Stimulated activated naive CD8-positive, alpha-beta T cell treated with anti-CD3 and anti-CD28 coated beads, Interleukin-15, Interleukin-2, amounts not matched to agents 100 ng/mL and 50 ng/mL, for 24 hours (primary cell): ENCODE measurements around the gene CGB5.
A peak's percentile ranks its signal among the peaks of the same experiment; 100 is the strongest.

Experiments used
- H3K27ac Mint-ChIP-seq: one replicate; pipeline ENCODE4 v1.8.0; 2021; ENCODE audit warnings: mild to moderate bottlenecking, mixed read lengths
- H3K27me3 Mint-ChIP-seq: one replicate; pipeline ENCODE4 v1.8.0; 2021; ENCODE audit warnings: mixed read lengths
- H3K36me3 Mint-ChIP-seq: one replicate; pipeline ENCODE4 v1.8.0; 2021; ENCODE audit warnings: low read depth, mixed read lengths
- H3K4me1 Mint-ChIP-seq: one replicate; pipeline ENCODE4 v1.8.0; 2021; ENCODE audit warnings: low read depth, mixed read lengths
- H3K4me3 Mint-ChIP-seq: one replicate; pipeline ENCODE4 v1.8.0; 2021; ENCODE audit warnings: mild to moderate bottlenecking, mixed read lengths
- H3K9me3 Mint-ChIP-seq: one replicate; pipeline ENCODE4 v1.8.0; 2021; ENCODE audit warnings: mixed read lengths

The CGB5 gene

DNA sequence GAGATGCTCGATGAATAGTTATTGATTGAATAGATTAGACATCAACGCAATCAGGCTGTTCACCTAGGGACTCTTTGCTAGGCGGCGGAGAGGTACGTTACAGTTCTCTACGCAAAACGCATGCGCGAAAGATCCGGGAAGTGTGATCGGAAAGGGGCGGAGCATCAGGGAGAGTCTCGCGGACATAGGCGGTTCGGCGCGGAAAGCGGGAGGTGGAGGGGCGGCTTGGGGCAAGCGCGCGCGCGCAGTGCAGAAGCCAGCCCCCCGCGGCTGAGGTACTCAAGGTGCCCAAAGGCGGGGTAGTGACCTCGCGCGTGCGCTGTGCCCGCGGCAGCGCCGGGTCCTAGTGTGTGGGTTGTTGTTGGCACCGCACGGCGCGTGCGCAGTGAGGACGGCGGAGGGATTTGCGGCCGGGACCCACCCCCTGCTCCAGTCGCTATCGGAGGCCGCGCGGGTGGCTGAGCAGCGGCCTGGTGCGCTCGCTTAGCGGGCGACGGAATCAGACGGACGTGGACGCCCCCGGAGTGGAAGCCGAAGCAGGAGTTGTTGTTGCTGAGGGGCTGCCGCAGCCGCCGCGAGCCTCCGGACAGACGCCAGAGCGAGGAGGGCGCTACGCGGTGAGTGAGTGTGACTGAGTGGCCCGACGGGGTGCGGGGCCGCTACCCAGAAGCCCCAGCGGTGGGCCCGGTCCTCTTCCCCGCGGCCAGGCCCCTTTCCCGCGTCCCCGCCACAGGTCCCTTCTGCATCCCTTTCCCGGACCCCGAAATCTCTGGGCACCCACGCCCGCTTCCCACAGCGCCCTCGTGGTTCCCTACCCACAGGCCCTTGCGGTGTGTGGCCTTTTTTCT is 41.6 kb downstream of the CGB5 start, which contains the start of gene SNRNP70:
Gene SNRNP70, plus strand, starts transcription at position 432 of the 848 bp plus-strand sequence. CDS start 964 bp downstream, outside the sequence.
- H3K4me3 Mint-ChIP-seq, result peak within 1 kb of the TSS; percentile 95
- no peaks in the 10 kb centered on the region for H3K9me3 Mint-ChIP-seq
- peaks cover 44% of the 10 kb centered on the region for H3K4me1 Mint-ChIP-seq
- H3K36me3 Mint-ChIP-seq, result peaks cover 35% of the 10 kb centered on the region
- no peaks in the 10 kb centered on the region for H3K27me3 Mint-ChIP-seq
- peak within 1 kb of the TSS; percentile 94 for H3K27ac Mint-ChIP-seq

DNA sequence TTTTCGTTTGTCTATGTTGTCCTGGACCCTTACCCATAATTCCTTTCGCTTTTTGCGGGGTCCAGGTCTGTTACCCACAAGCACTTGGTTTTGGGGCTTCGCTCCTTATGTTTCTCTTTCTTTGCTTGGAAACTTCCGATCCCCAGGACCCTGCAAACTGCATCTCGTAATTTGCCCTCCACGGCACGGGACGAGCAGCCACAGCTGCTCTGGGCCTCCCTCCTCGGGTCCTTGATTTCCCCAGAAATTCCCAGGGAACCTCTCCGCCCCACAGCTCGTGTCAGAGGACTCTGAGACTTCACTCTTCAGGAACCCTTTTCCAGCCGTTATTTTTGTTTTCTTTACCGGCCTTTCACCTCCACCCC is 42.2 kb downstream of the CGB5 start:
- peak overlapping the region; percentile 95 for H3K4me3 Mint-ChIP-seq
- peak overlapping the region; percentile 94 for H3K27ac Mint-ChIP-seq
- H3K27me3 Mint-ChIP-seq, result no peaks in the 10 kb centered on the region
- peaks cover 41% of the 10 kb centered on the region for H3K36me3 Mint-ChIP-seq
- peaks cover 50% of the 10 kb centered on the region for H3K4me1 Mint-ChIP-seq
- H3K9me3 Mint-ChIP-seq, result no peaks in the 10 kb centered on the region

DNA sequence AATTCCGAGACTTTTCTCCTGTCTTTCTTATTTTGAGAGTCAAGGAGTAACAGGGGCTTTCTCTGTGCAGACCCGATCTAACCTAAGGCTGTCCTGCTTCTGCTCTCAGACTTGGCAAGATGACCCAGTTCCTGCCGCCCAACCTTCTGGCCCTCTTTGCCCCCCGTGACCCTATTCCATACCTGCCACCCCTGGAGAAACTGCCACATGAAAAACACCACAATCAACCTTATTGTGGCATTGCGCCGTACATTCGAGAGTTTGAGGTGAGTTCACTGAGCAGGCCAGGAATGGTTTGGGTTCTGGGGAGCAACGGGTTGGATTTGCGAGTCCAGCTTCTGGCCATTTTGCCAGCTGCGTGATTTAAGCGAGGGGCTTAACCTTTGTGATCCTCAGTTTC is 42.6 kb downstream of the CGB5 start:
- Mint-ChIP-seq H3K27ac (peak overlapping the region; percentile 94), H3K36me3 (peaks cover 44% of the 10 kb centered on the region), H3K4me3 (peak overlapping the region; percentile 95), H3K9me3 (no peaks in the 10 kb centered on the region), H3K4me1 (peaks cover 53% of the 10 kb centered on the region), H3K27me3 (no peaks in the 10 kb centered on the region)

DNA sequence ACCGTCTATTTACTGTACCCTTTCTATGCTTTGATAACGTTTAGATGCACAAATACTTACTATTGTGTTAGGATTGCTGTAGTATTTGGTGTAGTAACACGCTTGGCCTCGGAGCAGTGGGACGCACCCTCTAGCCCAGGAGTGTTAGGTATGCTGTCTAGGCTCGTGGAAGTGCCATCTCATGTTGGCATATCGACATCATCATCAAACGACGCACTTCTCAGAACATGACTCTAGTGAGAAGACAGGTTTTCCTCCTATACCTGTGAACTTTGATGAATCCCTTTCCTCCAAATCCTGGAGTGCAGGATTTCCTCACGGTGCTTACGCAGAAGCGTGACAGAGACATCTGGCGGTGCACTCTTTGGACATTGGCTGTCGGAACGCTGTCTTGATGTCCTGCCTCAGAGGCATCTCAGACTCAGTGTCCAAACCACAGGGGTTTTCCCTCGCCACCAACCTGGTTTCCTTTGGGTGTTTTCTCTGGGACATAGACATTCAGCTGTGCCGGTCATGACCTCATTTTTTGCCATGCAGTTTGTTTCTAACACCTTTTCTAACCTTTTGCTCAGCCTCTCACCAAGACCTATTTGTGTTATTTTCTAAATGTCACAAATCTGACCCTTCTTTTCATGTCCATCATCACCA is 47.9 kb downstream of the CGB5 start:
- no peak overlapping the region for H3K4me3 Mint-ChIP-seq
- peaks cover 44% of the 10 kb centered on the region for H3K4me1 Mint-ChIP-seq
- H3K9me3 Mint-ChIP-seq, result no peaks in the 10 kb centered on the region
- peak overlapping the region; percentile 59 for H3K27ac Mint-ChIP-seq
- no peaks in the 10 kb centered on the region for H3K27me3 Mint-ChIP-seq
- H3K36me3 Mint-ChIP-seq, result peaks cover 66% of the 10 kb centered on the region

DNA sequence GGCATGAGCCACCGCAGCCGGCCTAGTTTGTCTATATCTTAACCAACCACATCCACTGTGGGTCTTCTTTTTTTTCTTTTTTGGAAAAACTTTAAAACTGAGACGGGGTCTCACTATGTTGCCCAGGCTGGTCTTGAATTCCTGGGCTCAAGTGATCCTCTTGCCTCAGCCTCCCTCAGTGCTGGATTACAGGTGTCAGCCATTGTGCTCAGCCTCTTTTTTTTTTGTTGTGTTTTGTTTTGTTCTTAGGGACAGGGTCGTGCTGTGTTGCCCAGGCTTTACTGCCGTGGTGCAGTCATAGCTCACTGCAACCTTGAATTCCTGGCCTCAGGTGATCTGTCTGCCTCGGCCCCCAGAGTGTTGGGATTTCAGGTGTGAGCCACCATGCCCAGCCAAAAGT is 49.0 kb downstream of the CGB5 start:
- no peak overlapping the region for H3K27ac Mint-ChIP-seq
- H3K4me1 Mint-ChIP-seq, result peaks cover 32% of the 10 kb centered on the region
- H3K27me3 Mint-ChIP-seq, result no peaks in the 10 kb centered on the region
- no peaks in the 10 kb centered on the region for H3K9me3 Mint-ChIP-seq
- peaks cover 65% of the 10 kb centered on the region for H3K36me3 Mint-ChIP-seq
- no peak overlapping the region for H3K4me3 Mint-ChIP-seq
